SK-N-MC (cell line): ENCODE data around the gene SCARF2.

Experiments
- EZH2 ChIP-seq: fragments of 200-600 bp; sonication (generic); IDR thresholded peaks from one replicate; pipeline ENCODE4 v1.6.1; 2017; ENCODE audit warnings: antibody characterized with exemption
- POLR2AphosphoS5 ChIP-seq: IDR thresholded peaks from 2 replicates; pipeline ENCODE4 v1.6.1; 2012; ENCODE audit warnings: mild to moderate bottlenecking, low read depth, low read length, borderline replicate concordance

GRCh38 chr22:20380486-20380885, 57.1 kb downstream of the SCARF2 start:
- TF ChIP-seq EZH2 (no peak), POLR2AphosphoS5 (no peak)
